Measurements from ENCODE around the gene COPG2. TPM values are rescaled to one million over a fixed set of nuclear protein-coding genes. Genes with fewer than 3 reads are reported as not detected.

The COPG2 gene
- total and polyA plus RNA-seq, 2 donors (not counting 1 experiment from before 2014, with no cell fraction given): 6.1 to 13.4 TPM

- Histone ChIP-seq H3K4me3 (ENCODE audit: control extremely low read depth in 1 of 5, extremely low read depth in 1 of 5, insufficient read depth in 1 of 5, low read depth in 2 of 5, low read length in 4 of 5) (no peak overlapping the region), H3K4me2 (replicated peaks; ENCODE audit: low read depth, low read length, poor library complexity, severe bottlenecking) (no peak overlapping the region), H3K79me2 (ENCODE audit: control insufficient read depth, insufficient read depth, low read length) (no peaks in the 10 kb centered on the region), H3K36me3 (replicated peaks in 1 of 2; ENCODE audit: control extremely low read depth in 1 of 2, control insufficient read depth in 1 of 2, extremely low read depth in 1 of 2, insufficient read depth in 2 of 2, low read length in 1 of 2) (no peaks in the 10 kb centered on the region), H3K9ac (ENCODE audit: low read length) (no peak overlapping the region), H3K4me1 (ENCODE audit: control insufficient read depth in 2 of 2, insufficient read depth in 2 of 2, low read length in 2 of 2) (peaks cover 38 to 40% of the 10 kb centered on the region in 2 donors), H3K27me3 (replicated peaks in 1 of 4; ENCODE audit: control extremely low read depth in 1 of 4, control insufficient read depth in 3 of 4, insufficient read depth in 4 of 4, low read length in 3 of 4) (peaks cover 0 to 37% (median 21%) of the 10 kb centered on the region in 4 experiments), H2AFZ (ENCODE audit: insufficient read depth, low read depth, low read length, poor library complexity, severe bottlenecking) (no peak overlapping the region), H3K9me3 (ENCODE audit: control extremely low read depth in 1 of 3, control insufficient read depth in 2 of 3, insufficient read depth in 1 of 3, low read length in 2 of 3) (peaks cover 0 to 18% (median 0%) of the 10 kb centered on the region in 3 donors), H3K27ac (ENCODE audit: low read length in 2 of 2) (no peak overlapping the region), H4K20me1 (ENCODE audit: control insufficient read depth, insufficient read depth, low read length, poor library complexity, severe bottlenecking) (no peaks in the 10 kb centered on the region)
- ATAC-seq (ENCODE audit: low read depth) (no peak), DNase-seq (no peak)
- intact Hi-C loops (cut with micrococcal nuclease): loop anchor here (5.0 kb wide), 2 partner anchors 179 to 249 kb away; partner anchors contain the start of gene COPG2
- no peaks in the 10 kb centered on the region for H3K9me3 Mint-ChIP-seq (ENCODE audit: insufficient read depth)
- no peak overlapping the region for H3K27ac Mint-ChIP-seq
- no peak overlapping the region for H3K4me3 Mint-ChIP-seq
- TF ChIP-seq EZH2 (IDR thresholded peaks at IDR 0.05; ENCODE audit: borderline replicate concordance, insufficient read depth, low read depth, low read length, poor library complexity, severe bottlenecking) (no peak), CTCF (IDR thresholded peaks at IDR 0.05) (no peak)
- H3K27me3 Mint-ChIP-seq: peaks cover 47% of the 10 kb centered on the region
- WGBS (ENCODE audit: insufficient coverage): no CpG with 5 or more reads among the region's 7 CpGs
- H3K4me1 Mint-ChIP-seq: peaks cover 39% of the 10 kb centered on the region
- CTCF ChIA-PET: interaction anchor here (1.6 kb wide), 1 partner anchor 270 kb away, joined by 8 read pairs; no protein-coding TSS in a partner anchor
- POLR2A ChIA-PET: no interaction called here
Measured at GRCh38 chr7:130488392-130489139, 180.0 kb downstream of the COPG2 start.

GRCh38 chr7:130486954-130487436, 181.6 kb downstream of the COPG2 start:
- H2AFZ ChIP-seq (ENCODE audit: insufficient read depth, low read depth, low read length, poor library complexity, severe bottlenecking): peak overlapping the region; percentile 88
- H3K4me2 ChIP-seq (replicated peaks; ENCODE audit: low read depth, low read length, poor library complexity, severe bottlenecking): peak overlapping the region; percentile 93
- no peaks in the 10 kb centered on the region for H4K20me1 ChIP-seq (ENCODE audit: control insufficient read depth, insufficient read depth, low read length, poor library complexity, severe bottlenecking)
- peak overlapping the region in 4 of 5 experiments; percentile 52 to 73 (median 66) for H3K4me3 ChIP-seq (ENCODE audit: control extremely low read depth in 1 of 5, extremely low read depth in 1 of 5, insufficient read depth in 1 of 5, low read depth in 2 of 5, low read length in 4 of 5)
- H3K27me3 Mint-ChIP-seq: peaks cover 48% of the 10 kb centered on the region
- H3K79me2 ChIP-seq (ENCODE audit: control insufficient read depth, insufficient read depth, low read length): no peaks in the 10 kb centered on the region
- CTCF ChIA-PET: interaction anchor here (1.0 to 1.9 kb wide), 3 partner anchors 13 to 343 kb away, joined by 3 to 9 read pairs (median 5); no protein-coding TSS in a partner anchor
- H3K27ac ChIP-seq (ENCODE audit: low read length in 2 of 2): no peak overlapping the region
- 4% methylated on average over 4 of the region's 6 CpGs for WGBS (ENCODE audit: insufficient coverage)
- intact Hi-C loops (cut with micrococcal nuclease): loop anchor here (1.0 to 5.0 kb wide), 4 partner anchors 46 to 415 kb away; partner anchors contain the start of genes CEP41 and COPG2
- H3K4me3 Mint-ChIP-seq: peak overlapping the region; percentile 93
- no peak overlapping the region for H3K27ac Mint-ChIP-seq
- peaks cover 0 to 7% (median 0%) of the 10 kb centered on the region in 3 donors for H3K9me3 ChIP-seq (ENCODE audit: control extremely low read depth in 1 of 3, control insufficient read depth in 2 of 3, insufficient read depth in 1 of 3, low read length in 2 of 3)
- H3K4me1 ChIP-seq (ENCODE audit: control insufficient read depth in 2 of 2, insufficient read depth in 2 of 2, low read length in 2 of 2): peaks cover 26 to 29% of the 10 kb centered on the region in 2 donors
- H3K36me3 ChIP-seq (replicated peaks in 1 of 2; ENCODE audit: control extremely low read depth in 1 of 2, control insufficient read depth in 1 of 2, extremely low read depth in 1 of 2, insufficient read depth in 2 of 2, low read length in 1 of 2): no peaks in the 10 kb centered on the region
- POLR2A ChIA-PET: no interaction called here
- DNase-seq: no peak
- TF ChIP-seq CTCF (IDR thresholded peaks at IDR 0.05): no peak
- no peak for TF ChIP-seq EZH2 (IDR thresholded peaks at IDR 0.05; ENCODE audit: borderline replicate concordance, insufficient read depth, low read depth, low read length, poor library complexity, severe bottlenecking)
- H3K9me3 Mint-ChIP-seq (ENCODE audit: insufficient read depth): no peaks in the 10 kb centered on the region
- H3K4me1 Mint-ChIP-seq: peaks cover 30% of the 10 kb centered on the region
- no peak for ATAC-seq (ENCODE audit: low read depth)
- H3K9ac ChIP-seq (ENCODE audit: low read length): peak overlapping the region; percentile 68
- H3K27me3 ChIP-seq (replicated peaks in 1 of 4; ENCODE audit: control extremely low read depth in 1 of 4, control insufficient read depth in 3 of 4, insufficient read depth in 4 of 4, low read length in 3 of 4): peaks cover 0 to 31% (median 18%) of the 10 kb centered on the region in 4 experiments

All from B cell (primary cell).